ENCODE measurements around the gene SGMS2.

DNA sequence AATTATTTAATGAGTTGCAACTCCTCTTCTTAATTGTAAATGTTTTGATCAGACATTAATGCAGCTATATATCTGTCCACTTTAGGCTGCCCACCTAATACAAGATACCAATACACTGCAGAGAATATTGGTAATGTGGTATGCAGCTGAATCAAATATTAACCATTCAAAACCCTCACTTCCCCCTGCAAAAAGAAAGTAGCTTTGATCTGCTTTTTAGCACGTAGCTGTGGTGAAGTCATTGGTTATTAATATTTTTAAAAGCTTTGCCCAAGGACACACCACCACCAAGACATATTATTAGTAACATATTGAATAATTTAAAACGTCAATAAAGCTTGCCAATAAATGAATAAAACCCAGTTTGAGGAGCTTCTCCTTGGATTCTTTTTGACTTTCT is 78.0 kb downstream of the SGMS2 start:
- TF ChIP-seq ARNT (IDR thresholded peaks at IDR 0.05): no peak
- TF ChIP-seq BHLHE40 (IDR thresholded peaks at IDR 0.05; ENCODE audit: borderline replicate concordance): no peak
- TF ChIP-seq TARDBP (IDR thresholded peaks at IDR 0.05): no peak
- no peak for TF ChIP-seq LEF1 (IDR thresholded peaks at IDR 0.05; ENCODE audit: borderline replicate concordance)
- TF ChIP-seq CTBP1 (IDR thresholded peaks at IDR 0.05; ENCODE audit: borderline replicate concordance): no peak
- no peak for TF ChIP-seq ZNF384 (IDR thresholded peaks at IDR 0.05)
- TF ChIP-seq ELF4 (IDR thresholded peaks at IDR 0.05): no peak
- TF ChIP-seq FOXM1 (IDR thresholded peaks at IDR 0.05; ENCODE audit: borderline replicate concordance): no peak
- no peak for TF ChIP-seq FOXK2 (IDR thresholded peaks at IDR 0.05)
- TF ChIP-seq FOXA1 (IDR thresholded peaks at IDR 0.05): no peak
- no peak for TF ChIP-seq L3MBTL2 (conservative IDR thresholded peaks at IDR 0.05)

Measured in HEK293T (cell line).